CD14-positive monocyte (primary cell): ENCODE results near the gene CD80. TPM values are rescaled to one million over a fixed set of nuclear protein-coding genes. Genes with fewer than 3 reads are reported as not detected.

Experiments
- DNase-seq, 3 donors: peaks; one replicate each; pipeline ENCODE4 v3.0.0-alpha.2; 2011 to 2022
- H2AFZ ChIP-seq: 2 replicates; pipeline ENCODE4 v1.6.0; 2012; ENCODE audit warnings: mild to moderate bottlenecking, low read depth, low read length, inconsistent platforms; ENCODE audit not compliant: insufficient read depth, poor library complexity, severe bottlenecking
- H3K27ac ChIP-seq, 2 donors: 1 replicate in 1 of 2; 2 replicates in 1 of 2; pipeline ENCODE4 v1.5.1; 2012 to 2013; ENCODE audit warnings: low read length in 2 of 2, control low read depth in 1 of 2, inconsistent platforms in 1 of 2, low read depth in 1 of 2, mild to moderate bottlenecking in 1 of 2
- H3K27me3 ChIP-seq, 2 donors: one replicate each; pipeline versions ENCODE4 v1.6.0 to v1.6.1; 2011 to 2013; ENCODE audit warnings: low read length in 2 of 2; ENCODE audit not compliant: control insufficient read depth in 2 of 2, insufficient read depth in 2 of 2
- H3K36me3 ChIP-seq, 2 donors: replicated peaks in 1 of 2; 1 replicate in 1 of 2; 2 replicates in 1 of 2; pipeline versions ENCODE4 v1.5.1 to v1.6.1; 2012 to 2013; ENCODE audit warnings: low read length in 2 of 2, control low read depth in 1 of 2, inconsistent platforms in 1 of 2, mild to moderate bottlenecking in 1 of 2; ENCODE audit not compliant: insufficient read depth in 2 of 2, control insufficient read depth in 1 of 2
- H3K4me1 ChIP-seq, 2 donors: 1 replicate in 1 of 2; 2 replicates in 1 of 2; pipeline versions ENCODE4 v1.5.1 to v1.6.1; 2012 to 2013; ENCODE audit warnings: low read length in 2 of 2, control low read depth in 1 of 2, inconsistent platforms in 1 of 2, mild to moderate bottlenecking in 1 of 2, moderate library complexity in 1 of 2; ENCODE audit not compliant: insufficient read depth in 2 of 2, control insufficient read depth in 1 of 2
- H3K4me2 ChIP-seq: replicated peaks from 2 replicates; pipeline ENCODE3; 2012; ENCODE audit warnings: low read length, moderate library complexity, mild to moderate bottlenecking; ENCODE audit not compliant: poor library complexity, severe bottlenecking; ENCODE audit errors: extremely low read depth
- H3K4me3 ChIP-seq, 3 experiments: fragments of 200-600 bp in 1 of 3; sonication (generic) in 1 of 3; replicated peaks in 1 of 3; 1 replicate in 2 of 3; 2 replicates in 1 of 3; pipeline ENCODE4 v1.5.1; 2011 to 2013; ENCODE audit warnings: low read length in 3 of 3, mild to moderate bottlenecking in 3 of 3, control low read depth in 2 of 3, low read depth in 2 of 3, inconsistent platforms in 1 of 3, moderate library complexity in 1 of 3
- H3K79me2 ChIP-seq: 2 replicates; pipeline ENCODE4 v1.6.0; 2012; ENCODE audit warnings: mild to moderate bottlenecking, control low read depth, inconsistent platforms, low read length, moderate library complexity; ENCODE audit not compliant: insufficient read depth
- H3K9ac ChIP-seq: 2 replicates; pipeline ENCODE4 v1.6.0; 2017; ENCODE audit warnings: low read length, mild to moderate bottlenecking; ENCODE audit not compliant: insufficient read depth, poor library complexity, severe bottlenecking
- H3K9me3 ChIP-seq, 2 donors: replicated peaks in 1 of 2; 1 replicate in 1 of 2; 2 replicates in 1 of 2; pipeline versions ENCODE4 v1.5.1 to v1.6.1; 2012 to 2013; ENCODE audit warnings: low read length in 2 of 2, control low read depth in 1 of 2; ENCODE audit not compliant: control insufficient read depth in 1 of 2, insufficient read depth in 1 of 2
- H4K20me1 ChIP-seq: 2 replicates; pipeline ENCODE4 v1.6.0; 2012; ENCODE audit warnings: mild to moderate bottlenecking, low read length, control low read depth, moderate library complexity; ENCODE audit not compliant: insufficient read depth
- H3K27ac Mint-ChIP-seq, 7 donors: one replicate each; pipeline ENCODE4 v1.8.0; 2020; ENCODE audit warnings: mild to moderate bottlenecking in 7 of 7, mixed read lengths in 7 of 7, moderate library complexity in 6 of 7, inconsistent platforms in 2 of 7
- H3K27me3 Mint-ChIP-seq, 3 donors: one replicate each; pipeline ENCODE4 v1.8.0; 2021 to 2022; ENCODE audit warnings: low read depth in 3 of 3, mild to moderate bottlenecking in 3 of 3, mixed read lengths in 3 of 3, moderate library complexity in 3 of 3, inconsistent platforms in 1 of 3
- H3K36me3 Mint-ChIP-seq, 2 donors: one replicate each; pipeline ENCODE4 v1.8.0; 2020; ENCODE audit warnings: mixed read lengths in 2 of 2, inconsistent platforms in 1 of 2, mild to moderate bottlenecking in 1 of 2
- H3K4me1 Mint-ChIP-seq: one replicate; pipeline ENCODE4 v1.8.0; 2020; ENCODE audit warnings: mild to moderate bottlenecking, mixed read lengths
- H3K4me3 Mint-ChIP-seq, 2 donors: one replicate each; pipeline ENCODE4 v1.8.0; 2020; ENCODE audit warnings: mild to moderate bottlenecking in 2 of 2, mixed read lengths in 2 of 2, moderate library complexity in 1 of 2
- H3K9me3 Mint-ChIP-seq, 7 donors: one replicate each; pipeline ENCODE4 v1.8.0; 2020 to 2022; ENCODE audit warnings: mixed read lengths in 7 of 7, mild to moderate bottlenecking in 6 of 7, moderate library complexity in 6 of 7, inconsistent platforms in 2 of 7
- CTCF ChIP-seq: fragments of 200-600 bp; IDR thresholded peaks from one replicate; pipeline ENCODE4 v1.8.0; 2022; ENCODE audit warnings: antibody characterized with exemption, mild to moderate bottlenecking
- WGBS: methylation state at CpG from one replicate; pipeline ENCODE4 v1.1.5; 2013; ENCODE audit warnings: missing lambda C conversion rate; ENCODE audit not compliant: insufficient coverage; 5-methylcytosine and 5-hydroxymethylcytosine counted together
- intact Hi-C, 2 donors: fragments of 100-400 bp; cut with micrococcal nuclease; formaldehyde crosslinking; loops; one replicate each; pipeline versions ENCODE4 v1.15.0 to v1.15.1; 2023
- polyA plus RNA-seq, 3 donors: library from polyadenylated mRNA; depleted of rRNA in 1 of 3; unstranded in 2 of 3; stranded (reverse) in 1 of 3; fragments of 300-500 nt in 2 of 3; fragments of >200 nt in 1 of 3; fragmentation: Illumina TruSeq in 2 of 3; gene quantifications; 1 replicate in 2 of 3; 2 replicates in 1 of 3; pipeline ENCODE4 v1.2.3, GENCODE V29; 2012 to 2021

Gene CD80
- polyA plus RNA-seq, 3 donors, result 0.47 to 0.87 (median 0.47) TPM

- no peak overlapping the region for H3K9ac ChIP-seq
- H3K4me3 ChIP-seq, result no peak overlapping the region
Observed at GRCh38 chr3:119500901-119501300, 58.5 kb downstream of the CD80 start.

DNA sequence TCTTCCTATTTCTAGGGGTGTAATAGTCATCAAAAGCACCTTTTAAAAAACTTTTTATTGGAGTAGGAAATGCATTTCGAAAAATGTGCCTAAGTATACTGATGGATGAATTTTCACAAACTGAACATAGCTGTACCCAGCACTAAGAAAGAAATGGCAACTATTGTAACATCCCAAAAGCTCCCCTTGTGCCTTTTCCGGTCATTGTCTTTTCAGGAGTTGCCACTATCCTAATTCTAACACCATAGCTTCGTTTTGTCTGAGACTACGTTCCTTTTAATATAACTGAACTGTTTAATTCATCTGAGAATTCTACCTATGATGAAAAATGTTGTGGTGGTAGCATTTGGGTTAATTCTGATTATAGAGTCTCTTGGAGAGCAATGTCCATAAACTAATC is 59.1 kb downstream of the CD80 start:
- H3K36me3 ChIP-seq, result peaks cover 9 to 24% of the 10 kb centered on the region in 2 donors
- TF ChIP-seq CTCF, result no peak
- no peaks in the 10 kb centered on the region for H3K27me3 ChIP-seq
- H3K27ac ChIP-seq, result no peak overlapping the region
- H2AFZ ChIP-seq, result no peak overlapping the region
- H4K20me1 ChIP-seq, result no peaks in the 10 kb centered on the region
- Mint-ChIP-seq H3K27me3 (peaks cover 0 to 3% (median 2%) of the 10 kb centered on the region in 3 donors), H3K27ac (no peak overlapping the region), H3K4me1 (peaks cover 33% of the 10 kb centered on the region), H3K9me3 (no peaks in the 10 kb centered on the region), H3K4me3 (no peak overlapping the region), H3K36me3 (peaks cover 14 to 18% of the 10 kb centered on the region in 2 donors)
- H3K9me3 ChIP-seq, result no peaks in the 10 kb centered on the region
- intact Hi-C loops, result no loop called here
- no peak overlapping the region for H3K4me3 ChIP-seq
- no peak overlapping the region for H3K4me2 ChIP-seq
- H3K79me2 ChIP-seq, result peaks cover 36% of the 10 kb centered on the region
- DNase-seq, result no peak
- H3K4me1 ChIP-seq, result peaks cover 17 to 19% of the 10 kb centered on the region in 2 donors
- no CpG with 5 or more reads among the region's 4 CpGs for WGBS
- no peak overlapping the region for H3K9ac ChIP-seq

More at GRCh38 chr3:119500901-119501300, 58.5 kb downstream of the CD80 start:
- no peak for DNase-seq
- Histone ChIP-seq H3K27me3 (no peaks in the 10 kb centered on the region), H4K20me1 (no peaks in the 10 kb centered on the region), H2AFZ (no peak overlapping the region), H3K36me3 (peaks cover 15 to 30% of the 10 kb centered on the region in 2 donors), H3K27ac (no peak overlapping the region), H3K4me2 (no peak overlapping the region), H3K79me2 (peaks cover 36% of the 10 kb centered on the region), H3K4me1 (peaks cover 17 to 19% of the 10 kb centered on the region in 2 donors), H3K9me3 (no peaks in the 10 kb centered on the region)
- H3K27ac Mint-ChIP-seq, result peak overlapping the region in 1 of 7 donors; percentile 18
- TF ChIP-seq CTCF, result no peak
- no peak overlapping the region for H3K4me3 Mint-ChIP-seq
- peaks cover 0 to 3% (median 2%) of the 10 kb centered on the region in 3 donors for H3K27me3 Mint-ChIP-seq
- peaks cover 33% of the 10 kb centered on the region for H3K4me1 Mint-ChIP-seq
- intact Hi-C loops, result no loop called here
- H3K9me3 Mint-ChIP-seq, result no peaks in the 10 kb centered on the region
- WGBS, result no CpG with 5 or more reads among the region's 2 CpGs
- peaks cover 20 to 25% of the 10 kb centered on the region in 2 donors for H3K36me3 Mint-ChIP-seq
